ENCODE results near the gene SYVN1.
"Not testable (repeated sequence)": the region's sequence is repeated elsewhere in the genome, so short reads cannot be mapped to it uniquely, and the experiment has no call there.

SYVN1 gene

DNA sequence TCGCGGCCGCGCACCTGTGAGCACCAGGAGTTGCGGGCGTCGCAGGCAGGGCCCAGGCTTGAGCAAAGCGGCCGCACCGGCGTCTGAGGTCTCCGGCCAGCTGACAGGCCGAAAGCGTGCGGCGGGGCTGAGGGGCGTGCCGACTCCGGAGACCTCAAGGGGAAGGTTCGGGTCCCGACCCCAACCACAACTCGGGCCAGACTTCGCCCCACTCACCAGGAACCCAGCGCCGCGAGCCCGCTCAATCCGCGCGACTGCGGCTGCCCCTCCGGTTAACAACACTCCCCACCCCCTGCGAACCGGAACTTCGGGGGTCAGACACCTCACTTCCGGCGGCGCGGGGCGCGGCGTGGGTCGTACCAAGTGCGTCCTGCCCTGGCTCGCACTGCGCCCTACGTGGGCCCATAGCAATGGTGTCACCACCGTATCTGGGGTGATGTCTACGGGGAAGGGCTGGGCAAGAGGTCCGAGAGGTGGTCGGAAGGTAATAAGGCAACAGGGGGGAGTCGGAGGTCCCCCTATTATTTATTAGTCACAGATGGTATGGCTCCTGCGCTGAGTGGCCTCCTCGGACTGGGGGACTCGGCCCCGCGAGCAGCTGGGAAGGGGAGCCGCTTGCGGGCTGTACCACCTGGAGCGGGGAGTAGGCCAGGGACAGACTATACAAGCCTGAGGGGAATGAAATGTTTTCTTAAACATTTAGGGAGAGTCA, at the start of gene SYVN1:
Gene SYVN1 (minus strand): TSS at position 280 of the 712 bp plus-strand sequence. CDS start 918 bp downstream, outside the sequence.
- DNase-seq: peak; percentile 75

GRCh38 chr11:65183201-65183891, 49.0 kb upstream of the SYVN1 start:
- DNase-seq: peak; percentile 46

DNA sequence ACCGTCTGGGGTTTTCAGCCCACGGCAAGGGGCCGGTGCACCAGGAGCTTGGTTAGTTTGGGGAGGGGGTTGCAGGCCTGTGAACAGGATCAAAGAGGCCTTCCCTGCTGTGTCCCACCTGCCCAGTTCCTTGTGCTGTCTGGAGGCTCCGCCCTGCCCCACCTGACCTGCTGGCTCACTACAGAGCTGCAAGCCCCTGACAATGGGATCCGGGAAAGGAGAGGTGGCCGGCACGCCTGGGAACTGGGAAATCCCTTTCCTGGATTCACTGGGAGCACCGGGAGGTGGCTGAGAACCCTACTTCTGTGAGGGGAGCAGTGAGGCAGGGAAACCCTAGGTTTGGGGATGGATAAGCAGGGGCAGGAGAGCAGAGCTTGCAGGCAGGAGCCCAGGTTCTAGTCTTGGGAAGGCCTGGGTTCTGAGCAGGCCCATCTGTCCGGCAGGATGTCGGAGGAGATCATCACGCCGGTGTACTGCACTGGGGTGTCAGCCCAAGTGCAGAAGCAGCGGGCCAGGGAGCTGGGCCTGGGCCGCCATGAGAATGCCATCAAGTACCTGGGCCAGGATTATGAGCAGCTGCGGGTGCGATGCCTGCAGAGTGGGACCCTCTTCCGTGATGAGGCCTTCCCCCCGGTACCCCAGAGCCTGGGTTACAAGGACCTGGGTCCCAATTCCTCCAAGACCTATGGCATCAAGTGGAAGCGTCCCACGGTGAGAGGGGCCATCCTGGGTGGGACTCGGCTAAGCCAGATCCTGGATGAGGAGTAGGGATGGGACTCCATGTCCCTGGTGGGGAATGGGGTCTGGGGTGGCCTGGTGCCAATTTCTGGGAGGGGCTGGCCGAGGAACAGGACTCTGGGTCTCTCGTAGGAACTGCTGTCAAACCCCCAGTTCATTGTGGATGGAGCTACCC, 48.2 kb upstream of the SYVN1 start:
- DNase-seq: peak; percentile 65

- peak; percentile 36 for DNase-seq
Observed at GRCh38 chr11:65181569-65182257, 47.4 kb upstream of the SYVN1 start, which contains the start of gene CAPN1. CAPN1 (plus strand) TSS chr11:65181928; CDS start chr11:65182702, 774 bp downstream.

DNA sequence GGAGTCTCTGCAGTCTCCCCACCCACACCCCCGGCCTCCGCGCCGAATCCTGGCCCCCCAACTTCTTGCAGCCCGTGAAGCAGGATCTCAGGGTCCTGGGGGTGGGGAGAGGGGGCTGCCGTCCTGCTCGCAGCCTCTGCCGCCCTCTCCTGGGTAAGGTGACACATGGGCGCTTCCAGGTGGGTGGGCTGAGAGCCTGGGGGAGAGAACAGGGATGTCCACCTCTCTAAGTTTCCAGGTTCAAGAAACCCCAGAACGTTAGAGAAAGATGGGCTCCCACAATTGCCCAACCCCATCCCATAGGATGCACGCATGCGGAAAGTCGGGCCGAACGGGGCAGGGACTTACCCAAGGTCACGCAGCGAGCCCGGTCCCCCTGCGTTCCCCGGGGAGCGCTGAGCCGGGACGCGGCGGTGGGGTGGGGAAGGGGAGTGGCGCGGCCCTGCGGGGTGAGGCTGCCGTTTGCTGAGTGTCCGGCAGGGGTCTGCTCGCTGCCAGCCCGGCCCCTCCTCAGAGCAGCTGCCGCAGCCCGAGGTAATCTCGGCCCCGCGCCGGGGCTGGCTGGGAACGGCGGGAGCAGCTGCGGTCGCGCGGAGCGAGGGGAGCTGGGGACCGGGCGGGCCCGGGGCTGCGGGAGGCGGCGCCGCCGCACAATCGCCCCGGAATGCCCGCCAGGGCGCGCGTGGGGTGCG, 46.7 kb upstream of the SYVN1 start:
- DNase-seq: peak; percentile 21

DNA sequence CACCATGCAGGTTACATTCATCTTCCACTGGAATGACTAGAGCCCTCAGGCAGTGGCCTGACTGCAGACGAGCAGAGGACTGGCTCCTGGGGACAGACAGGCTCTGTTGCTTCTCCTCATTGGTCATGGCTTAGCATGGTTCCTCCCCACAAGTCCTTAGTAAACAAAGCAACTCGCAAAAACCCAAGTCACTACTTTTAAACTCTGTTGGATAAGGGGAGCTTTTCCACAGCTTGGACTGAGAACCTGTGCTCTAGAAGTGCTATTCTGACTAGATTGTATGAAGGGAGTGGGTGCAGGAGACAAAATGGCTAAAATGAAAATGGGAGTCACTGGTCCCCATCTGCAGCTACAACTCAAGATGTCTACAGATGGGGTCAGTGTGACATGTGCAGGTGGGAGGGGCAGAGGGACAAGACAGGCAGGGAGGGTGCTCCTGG, 40.3 kb upstream of the SYVN1 start:
- DNase-seq: not testable (repeated sequence)

DNA sequence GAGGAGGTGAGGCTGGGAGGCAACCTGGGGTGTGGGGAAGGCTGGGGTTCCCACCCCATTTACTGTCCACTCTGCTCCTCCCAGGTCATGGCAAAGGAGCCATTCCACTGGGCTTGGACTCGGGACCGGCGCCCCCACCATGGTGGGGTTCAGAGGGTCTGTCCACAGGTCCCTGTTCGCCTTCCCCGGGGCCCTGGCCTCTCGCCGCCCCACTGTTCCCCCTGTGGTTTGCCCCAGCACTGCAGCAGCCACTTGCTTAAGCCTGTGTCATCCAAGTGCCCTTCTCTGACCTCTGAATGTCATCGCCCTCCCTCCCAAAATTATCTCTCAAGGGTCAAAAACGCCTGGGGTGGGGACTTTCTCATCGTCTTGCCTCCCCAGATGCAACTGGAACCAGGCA, 38.3 kb upstream of the SYVN1 start:
- DNase-seq: no peak

DNA sequence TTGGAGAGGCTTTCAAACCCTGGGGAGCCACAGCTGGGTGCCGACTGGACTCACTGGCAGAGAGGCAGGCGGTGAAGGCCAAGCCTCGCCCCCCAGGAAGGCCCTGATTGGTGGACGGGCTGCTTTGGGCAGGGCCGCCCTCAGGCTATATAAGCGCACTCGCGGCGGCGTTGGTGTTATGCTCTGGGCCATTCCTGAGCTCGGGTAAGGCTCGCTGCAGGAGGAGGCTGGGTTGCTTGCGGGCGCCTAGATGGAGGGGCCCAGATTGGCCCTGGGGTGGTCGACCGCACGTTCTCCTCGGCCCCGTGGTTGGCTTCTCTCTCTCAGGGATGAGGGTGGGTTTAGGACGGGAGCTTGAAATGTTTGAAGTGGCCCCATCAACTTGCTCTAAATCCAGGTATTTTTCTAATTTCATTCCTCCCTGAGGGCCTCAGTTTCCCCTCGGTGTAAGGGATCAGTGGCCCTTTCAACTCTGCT, 35.8 kb upstream of the SYVN1 start, which contains the start of gene SPDYC:
Gene SPDYC (plus strand): TSS at position 176 of the 477 bp plus-strand sequence. CDS start 1,125 bp downstream, outside the sequence.
- DNase-seq: no peak

GRCh38 chr11:65169164-65169641, 34.9 kb upstream of the SYVN1 start:
- DNase-seq: no peak

- no peak for DNase-seq
Observed at GRCh38 chr11:65167656-65168055, 33.3 kb upstream of the SYVN1 start.

DNA sequence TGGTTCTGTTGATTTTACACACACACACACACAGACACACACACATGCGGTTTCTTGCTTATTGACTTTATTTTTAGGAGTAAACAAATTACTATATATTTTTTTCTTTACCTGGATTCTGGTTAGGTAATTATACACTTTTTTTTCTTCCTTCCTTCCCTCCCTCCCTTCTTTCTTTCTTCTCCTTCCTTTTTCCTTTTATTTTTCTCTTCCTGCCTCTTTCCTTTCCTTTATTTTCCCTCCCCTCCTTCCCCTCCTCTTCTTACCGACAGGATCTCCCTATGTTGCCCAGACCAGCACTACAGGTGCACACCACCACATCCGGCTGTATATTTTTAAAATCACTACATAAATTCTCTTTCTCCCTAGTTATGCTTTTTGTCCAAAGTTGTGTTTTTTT, 32.6 kb upstream of the SYVN1 start:
- DNase-seq: no peak

DNA sequence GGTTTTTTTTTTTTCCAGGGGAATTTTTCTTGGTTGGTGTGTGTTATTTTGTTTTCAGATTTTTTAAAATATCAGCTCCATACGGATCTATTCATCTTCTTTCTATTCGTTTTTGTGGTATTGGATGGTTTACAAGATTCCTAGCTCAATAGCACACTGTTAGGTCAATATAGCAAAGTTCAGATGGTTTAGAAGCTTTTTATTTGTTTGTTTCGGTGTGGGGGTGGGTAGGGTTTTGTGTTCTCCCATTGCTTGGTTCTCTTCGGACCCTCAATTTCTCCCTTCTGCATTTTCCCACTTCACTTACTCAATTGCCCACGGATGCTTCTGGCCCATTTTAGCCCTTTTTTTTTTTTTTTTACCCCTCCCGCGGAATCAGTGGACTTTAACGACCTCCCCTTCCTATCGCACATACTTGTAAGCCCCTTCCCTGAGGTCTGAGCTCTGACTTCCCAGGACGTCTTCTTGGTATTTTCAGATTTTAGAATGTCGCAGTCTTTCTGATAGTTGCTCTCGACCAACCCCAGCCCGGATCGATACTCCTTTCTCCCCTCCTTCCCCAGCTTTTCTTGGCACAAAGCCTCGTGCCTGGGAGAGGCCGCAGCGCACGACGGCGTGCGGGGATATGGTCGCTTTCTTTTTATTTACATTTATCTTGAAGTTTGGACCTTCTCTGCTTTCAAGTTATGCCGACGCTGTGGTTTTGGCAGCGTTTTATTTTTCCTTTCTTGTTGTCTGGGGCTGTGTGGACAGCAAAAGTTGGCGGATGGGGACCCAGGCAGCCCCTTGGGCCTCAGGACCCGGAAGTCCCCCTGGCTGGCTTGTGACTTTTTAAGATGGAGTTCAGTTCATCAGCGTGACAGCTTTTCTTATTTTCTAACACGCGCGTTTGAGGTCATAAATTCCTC, 31.3 kb upstream of the SYVN1 start:
- no peak for DNase-seq

DNA sequence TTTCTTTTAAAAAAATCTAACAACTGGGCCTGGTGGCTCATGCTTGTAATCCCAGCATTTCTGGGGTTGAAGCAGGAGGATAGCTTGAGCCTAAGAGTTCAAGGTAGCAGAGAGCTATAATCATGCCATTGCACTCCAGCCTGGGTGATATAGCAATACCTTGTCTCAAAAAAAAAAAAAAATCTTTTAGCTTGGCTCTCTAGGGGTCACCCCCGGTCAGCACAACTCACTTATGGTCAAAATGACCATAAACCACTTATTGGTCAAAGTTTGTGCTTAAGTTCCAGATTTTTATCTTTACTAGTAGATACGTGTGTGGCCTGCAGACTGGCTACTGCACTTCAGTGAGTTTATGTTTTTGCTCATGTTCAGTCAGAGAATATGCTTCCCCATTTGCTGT, 29.4 kb upstream of the SYVN1 start:
- DNase-seq: no peak

DNA sequence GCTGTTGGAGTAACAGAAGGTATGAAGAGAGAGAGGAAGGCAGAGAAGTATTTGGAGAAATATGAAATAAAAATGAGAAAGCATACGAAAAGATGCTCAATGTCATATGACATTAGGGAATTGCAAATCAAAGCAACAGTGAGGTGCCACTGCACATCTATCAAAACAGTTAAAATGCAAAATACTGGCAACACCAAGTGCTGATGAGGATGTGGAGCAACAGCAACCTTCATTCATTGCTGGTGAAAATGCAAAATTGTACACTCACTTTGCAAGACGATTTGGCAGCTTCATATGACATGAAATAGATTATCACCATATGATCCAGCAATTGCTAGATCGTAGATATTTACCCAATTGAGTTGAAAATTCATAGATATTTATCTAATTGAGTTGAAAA, 26.3 kb upstream of the SYVN1 start:
- DNase-seq: no peak

GRCh38 chr11:65159012-65159411, 24.7 kb upstream of the SYVN1 start:
- DNase-seq: no peak

- no peak for DNase-seq
Observed at GRCh38 chr11:65157336-65157735, 23.0 kb upstream of the SYVN1 start.

- no peak for DNase-seq
Observed at GRCh38 chr11:65156926-65157325, 22.6 kb upstream of the SYVN1 start.

DNA sequence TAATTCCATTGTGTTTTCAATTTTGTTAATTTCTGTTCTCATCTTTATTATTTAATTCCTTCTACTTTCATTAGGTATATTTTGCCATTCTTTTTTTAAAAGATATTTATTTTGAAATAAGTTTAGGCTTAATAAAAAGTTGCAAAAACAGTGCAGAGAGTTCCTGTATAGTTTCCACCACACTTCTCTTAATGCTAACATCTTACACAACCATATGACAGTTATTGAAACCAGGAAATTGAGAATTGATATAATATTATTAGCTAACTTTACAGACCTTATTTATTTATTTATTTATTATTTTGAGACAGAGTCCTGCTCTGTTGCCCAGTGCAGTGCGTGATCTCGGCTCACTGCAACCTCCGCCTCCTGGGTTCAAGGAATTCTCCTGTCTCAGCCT, 21.9 kb upstream of the SYVN1 start:
- no peak for DNase-seq

GRCh38 chr11:65152122-65152521, 17.8 kb upstream of the SYVN1 start:
- no peak for DNase-seq

GRCh38 chr11:65151331-65151899, 17.1 kb upstream of the SYVN1 start:
- DNase-seq: no peak

Measured in DMS79 (cell line).